GM19043 (cell line): Measurements from ENCODE around the gene CTDP1.

Experiments
- ATAC-seq: cut with Tn5 transposase; IDR thresholded peaks from one replicate; pipeline ENCODE4 v1.9.1; 2021; ENCODE audit warnings: low read depth; ENCODE audit not compliant: unreplicated experiment

Gene CTDP1

DNA sequence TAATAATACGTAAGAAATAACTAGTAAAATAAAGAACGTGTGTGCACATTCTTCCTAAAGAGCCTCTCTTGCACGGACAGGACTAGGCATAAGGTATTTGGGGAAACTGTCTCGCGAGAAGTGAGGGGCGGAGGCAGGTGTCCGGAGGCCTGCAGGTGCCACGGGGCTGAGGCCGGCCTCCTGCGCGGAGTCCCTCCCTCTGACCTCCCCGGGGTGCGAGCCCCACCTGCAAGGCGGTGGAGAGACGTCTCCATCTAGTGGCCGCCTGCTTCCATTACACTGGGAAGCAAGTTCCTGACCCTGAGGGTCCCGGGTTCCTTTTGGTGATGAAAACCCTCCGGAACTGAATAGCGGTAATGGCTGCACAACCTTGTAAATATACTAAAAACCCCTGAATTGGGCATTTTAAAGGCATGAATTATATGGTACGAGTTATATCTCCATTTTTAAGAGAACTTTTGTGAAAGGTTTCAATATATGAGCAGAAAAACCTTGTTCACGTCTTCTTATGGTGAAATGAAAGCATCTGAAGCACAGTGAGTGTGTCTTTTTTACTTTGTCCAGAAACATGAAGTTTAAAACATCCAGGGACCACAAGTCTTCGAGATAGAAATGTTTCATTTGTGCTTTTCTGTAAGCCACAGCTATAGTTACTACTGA lies 35.5 kb upstream of the CTDP1 start:
- ATAC-seq: peak; percentile 91

DNA sequence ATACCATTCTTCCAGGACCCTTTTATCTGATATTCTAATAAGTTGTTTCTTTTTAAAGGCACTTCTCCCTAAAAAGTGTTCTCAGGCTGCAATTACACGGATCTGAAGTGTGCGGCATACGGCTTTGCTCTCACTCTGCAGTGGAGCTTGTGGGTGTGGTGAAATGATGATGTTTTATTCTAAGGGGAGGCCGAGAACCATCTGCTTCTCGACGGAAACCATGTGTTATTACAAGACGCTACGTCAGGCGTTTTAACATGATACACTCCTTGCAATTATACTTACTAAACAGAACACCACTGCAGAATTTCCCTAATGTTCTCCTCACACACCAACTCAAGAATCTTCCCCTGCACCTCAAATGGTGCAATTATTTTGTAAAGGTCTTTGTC lies 34.9 kb upstream of the CTDP1 start:
- ATAC-seq: no peak

DNA sequence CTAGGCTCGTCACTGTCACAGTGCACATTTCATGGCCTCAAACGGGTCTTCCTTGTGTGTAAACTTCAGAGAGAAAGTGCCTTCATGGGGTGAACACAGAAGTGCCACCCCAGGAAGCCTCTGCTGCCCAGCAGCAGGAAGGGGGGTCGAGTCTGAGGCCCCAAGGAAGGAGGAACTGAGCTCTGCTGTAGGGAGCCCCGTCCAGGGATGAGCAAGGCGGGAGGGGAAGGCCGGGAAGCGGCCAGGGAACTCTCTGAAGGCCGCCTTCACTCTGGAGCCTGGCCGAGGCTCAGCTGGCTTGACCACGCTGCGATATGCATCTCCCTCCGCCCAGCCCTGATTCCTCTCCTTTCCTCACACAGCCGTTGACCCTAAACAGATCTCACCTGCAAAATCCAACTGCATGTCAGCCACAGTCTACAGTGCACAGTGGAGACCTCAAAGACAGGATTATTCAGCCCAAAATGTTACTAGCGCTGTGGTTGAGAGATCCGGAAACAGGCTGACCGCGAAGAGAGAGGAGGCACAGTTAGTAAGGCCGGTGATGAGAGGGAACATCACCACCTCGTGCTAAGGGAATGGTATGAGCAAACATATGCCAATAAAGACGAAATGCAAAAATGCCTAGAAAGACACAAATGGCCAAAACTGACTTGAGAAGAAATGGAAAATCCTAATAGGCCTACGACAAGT lies 34.2 kb upstream of the CTDP1 start:
- no peak for ATAC-seq

DNA sequence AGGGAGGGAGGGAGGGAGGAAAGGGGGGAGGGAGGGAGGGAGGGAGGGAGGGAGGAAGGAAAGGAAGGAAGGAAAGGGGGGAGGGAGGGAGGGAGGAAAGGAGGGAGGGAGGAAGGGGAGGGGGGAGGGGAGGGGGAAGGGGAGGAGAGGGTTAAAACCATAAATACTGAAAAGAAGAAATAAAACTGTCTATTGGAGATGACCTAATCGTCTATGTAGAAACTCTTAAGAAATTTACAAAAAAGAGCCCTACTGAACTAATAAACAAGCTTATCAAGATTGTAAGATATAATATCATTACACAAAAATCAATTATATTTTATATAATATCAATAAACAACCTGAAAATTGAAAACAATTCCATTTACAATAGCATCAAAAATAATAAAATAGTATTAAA lies 32.3 kb upstream of the CTDP1 start:
- no peak for ATAC-seq

DNA sequence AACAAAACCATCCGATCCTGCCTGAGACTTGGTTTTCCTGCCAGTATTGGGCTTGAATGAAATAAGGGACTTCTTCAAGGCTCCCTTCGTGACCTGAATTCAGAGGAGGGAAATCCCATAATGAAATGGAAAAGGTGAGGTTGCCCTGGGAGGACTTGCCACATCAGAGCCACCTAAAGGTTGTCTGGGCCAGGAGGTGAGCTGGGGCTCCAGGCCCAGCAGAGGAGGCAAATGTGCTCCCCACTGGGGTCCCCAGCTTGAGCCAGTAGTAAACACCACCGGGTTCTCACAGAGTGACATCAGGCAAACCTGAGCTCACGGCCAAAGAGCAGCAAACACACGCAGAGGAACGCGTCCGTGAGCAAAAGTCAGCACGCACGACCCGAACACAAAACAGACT lies 28.6 kb upstream of the CTDP1 start:
- no peak for ATAC-seq

DNA sequence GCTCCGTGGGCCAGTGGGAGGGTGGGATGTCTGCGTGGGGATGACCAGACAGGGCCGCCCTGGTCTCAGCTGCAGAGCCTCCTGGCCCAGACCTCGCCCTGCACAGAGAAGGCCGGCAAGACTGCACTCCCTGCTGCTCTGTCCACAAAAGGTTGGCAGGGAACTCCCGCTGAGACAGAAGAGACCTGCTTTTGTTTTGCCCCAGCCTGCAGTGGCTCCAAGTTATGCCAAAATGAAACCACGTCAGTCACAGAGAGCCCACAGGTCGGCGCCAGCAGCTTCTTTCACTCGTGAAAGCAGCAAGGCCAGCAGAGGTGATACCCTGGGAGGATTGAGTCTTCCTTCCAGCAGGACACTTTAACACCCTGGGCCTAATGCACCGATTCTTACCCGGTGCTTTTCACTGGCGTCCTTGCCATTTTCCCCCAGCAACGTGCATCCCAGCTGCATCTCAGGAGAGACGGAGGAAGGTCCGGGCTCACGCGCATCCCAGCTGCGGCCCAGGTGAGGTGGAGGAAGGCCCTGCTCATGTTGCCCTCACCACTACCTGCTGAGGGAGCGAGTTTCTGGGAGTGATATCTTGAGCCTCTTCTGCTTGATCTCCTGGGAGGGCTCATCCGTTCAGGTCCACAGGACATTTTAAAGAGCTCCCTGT lies 22.1 kb upstream of the CTDP1 start:
- no peak for ATAC-seq

DNA sequence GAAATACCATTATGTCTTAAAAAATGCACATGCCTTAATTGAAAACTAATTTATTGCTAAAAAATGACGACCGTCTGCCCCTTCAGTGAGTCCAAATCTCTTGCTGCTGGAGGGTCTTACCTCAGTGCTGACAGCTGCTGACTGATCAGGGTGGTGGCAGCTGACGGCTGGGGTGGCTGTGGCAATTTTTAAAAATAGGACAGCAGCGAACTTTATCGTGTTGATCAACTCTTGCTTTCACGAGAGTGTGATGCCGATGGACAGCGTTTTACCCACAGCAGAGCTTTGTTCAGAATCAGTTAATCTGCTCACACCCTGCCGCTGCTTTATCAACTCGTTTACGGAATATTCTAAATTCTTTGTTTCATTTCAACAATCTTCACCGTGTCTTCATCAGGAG lies 21.2 kb upstream of the CTDP1 start:
- no peak for ATAC-seq

DNA sequence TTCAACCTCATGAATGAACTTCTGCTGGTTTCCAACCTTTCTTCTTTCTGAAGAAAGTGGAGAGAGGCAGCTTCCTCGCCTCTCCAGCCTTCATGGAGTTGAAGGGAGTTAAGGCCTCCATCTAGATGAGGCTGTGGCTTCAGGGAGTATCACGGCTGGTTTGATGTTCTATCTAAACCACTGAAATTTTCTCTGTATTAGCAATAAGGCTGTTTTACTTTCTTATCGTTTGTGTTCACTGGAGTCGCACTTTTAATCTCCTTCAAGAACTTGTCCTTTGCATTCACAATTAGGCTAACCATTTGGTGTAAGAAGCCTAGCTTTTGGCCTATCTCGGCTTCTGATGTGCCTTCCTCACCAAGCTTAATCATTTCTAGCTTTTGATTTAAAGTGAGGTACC lies 19.9 kb upstream of the CTDP1 start:
- no peak for ATAC-seq

DNA sequence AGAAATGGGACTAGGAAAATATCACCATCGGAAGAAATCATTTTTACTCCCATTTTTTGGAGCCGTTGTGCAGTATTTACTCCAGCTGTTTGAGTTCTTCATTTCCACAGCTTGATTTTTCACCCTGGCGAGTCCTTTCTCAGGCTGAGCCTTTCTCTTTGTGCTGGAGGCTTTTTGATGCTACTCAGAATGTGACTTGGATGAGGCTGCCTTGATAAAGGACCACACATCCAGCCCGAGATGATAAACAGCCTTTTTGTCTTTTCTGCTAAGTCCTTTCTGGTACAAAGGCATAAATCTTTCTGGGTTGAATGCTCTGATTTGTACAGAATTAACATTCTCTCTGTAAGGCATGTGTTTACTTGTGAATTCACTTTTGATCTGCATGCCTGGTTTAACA lies 17.6 kb upstream of the CTDP1 start:
- no peak for ATAC-seq

DNA sequence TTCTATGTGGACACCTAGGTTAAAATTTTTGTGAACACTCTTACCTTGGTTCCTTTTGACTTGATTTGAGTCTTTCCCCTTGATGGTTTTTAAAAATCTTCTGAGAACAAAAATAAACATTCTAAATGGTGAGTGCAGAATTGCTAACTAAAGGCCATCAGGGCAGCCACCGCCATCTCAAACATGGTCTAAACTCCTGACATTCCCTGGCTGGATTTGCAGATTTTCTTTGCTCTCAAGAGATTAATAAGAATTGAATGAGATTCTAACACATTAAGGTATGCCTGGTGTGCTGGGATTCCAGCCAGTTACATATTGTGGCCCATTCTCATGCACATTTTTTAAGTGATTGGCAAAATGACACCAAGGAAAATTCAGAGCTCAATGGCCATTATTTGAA lies 17.2 kb upstream of the CTDP1 start:
- ATAC-seq: no peak

DNA sequence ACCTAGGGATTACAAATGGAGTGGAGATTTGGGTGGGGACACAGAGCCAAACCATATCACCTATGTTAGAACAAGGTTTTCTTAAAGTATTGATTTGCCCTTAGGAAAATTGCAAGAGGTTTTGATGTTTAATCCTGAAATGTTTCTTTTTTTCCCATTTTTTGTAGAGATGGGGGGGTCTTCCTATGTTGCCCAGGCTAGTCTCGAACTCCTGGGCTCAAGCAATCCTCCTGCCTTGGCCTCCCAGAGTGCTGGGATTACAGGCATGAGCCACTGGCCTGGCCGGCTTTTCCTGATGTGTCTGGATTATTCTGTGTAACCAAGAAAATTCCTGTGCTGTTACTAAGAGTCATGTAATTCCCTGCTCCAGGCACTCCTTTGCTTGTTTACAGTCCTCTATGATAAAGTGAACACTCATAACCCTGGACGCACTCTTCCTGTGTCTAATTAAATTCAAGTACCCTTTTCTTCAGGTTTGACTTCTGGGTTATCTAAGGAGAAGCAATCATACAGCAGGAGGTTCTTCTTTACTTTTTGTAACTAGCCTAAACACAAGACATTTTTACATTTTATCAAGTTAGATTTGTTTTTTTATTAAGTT lies 15.0 kb upstream of the CTDP1 start:
- no peak for ATAC-seq

DNA sequence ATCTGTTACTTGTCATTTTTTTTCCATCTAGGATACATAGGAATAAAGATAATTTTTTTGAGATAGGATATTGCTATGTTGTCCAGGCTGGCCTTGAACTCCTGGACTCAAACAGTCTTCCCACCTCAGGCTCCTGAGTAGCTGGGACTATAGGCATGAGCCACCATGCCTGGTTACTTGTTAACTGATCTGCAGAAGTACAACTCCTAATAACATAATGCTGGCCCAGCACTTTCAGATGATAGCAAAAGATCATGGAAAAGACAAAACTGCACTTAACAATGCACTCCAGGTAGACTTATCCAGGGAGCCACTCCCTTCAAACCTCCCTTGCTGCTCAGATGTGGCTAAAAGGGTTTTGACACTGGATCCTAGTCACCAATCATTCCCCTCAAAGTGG lies 11.4 kb upstream of the CTDP1 start:
- no peak for ATAC-seq

DNA sequence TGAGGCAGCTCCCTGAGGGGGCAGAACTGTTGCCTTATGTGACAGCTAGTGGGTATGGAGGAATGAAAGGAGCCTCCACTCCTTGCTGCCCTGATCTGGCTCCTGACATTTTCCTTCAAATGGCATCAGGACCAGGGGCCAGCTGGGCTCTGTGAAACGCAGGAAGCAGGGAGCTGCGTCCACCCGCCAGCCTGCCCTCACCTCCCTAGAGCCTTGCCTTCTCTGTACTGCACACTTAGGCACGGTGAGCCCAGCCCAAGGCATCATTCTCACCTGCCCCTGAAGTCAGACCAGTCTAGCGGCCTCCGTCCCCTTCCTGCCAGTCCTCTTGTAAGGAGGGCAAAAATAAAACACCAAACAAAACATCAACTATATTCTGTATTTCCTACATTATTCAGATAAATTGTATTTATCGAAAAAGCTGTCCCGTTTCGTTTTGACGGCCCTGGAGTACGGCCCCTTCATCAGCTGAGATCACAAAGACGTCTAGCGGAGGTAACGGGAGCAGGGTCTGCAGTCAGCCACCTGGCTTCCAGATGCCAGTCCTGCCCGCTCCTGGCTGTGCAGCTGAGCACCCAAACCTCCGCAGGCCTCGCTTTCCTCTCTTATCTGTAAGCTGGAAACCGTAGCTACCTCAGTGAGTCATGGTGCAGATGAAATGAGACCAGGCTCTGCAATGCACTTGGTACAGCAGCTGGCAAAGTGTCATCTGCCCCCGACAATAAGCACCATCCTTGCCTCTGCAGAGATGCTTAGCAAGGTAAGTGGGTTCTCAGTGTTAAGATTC lies 6.9 kb upstream of the CTDP1 start:
- ATAC-seq: no peak

DNA sequence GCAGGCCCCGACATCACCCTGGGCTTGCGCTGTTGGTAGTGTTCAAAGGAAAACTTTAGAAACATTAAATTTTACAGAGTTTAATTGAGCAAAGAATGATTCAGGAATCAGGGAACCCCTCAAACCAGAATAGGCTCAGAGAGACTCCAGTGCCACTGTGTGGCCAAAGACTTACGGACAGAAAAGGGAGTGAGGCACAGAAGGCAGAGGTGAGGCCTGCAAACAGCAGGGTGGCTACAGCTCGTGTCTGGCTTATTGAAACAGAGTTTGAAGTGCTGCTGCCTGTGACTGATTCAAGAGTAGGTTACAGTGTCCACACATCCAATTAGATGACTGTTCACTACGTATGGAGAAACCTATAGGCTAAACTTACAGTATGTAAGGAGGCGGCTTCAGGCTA lies 2.4 kb upstream of the CTDP1 start:
- ATAC-seq: no peak

DNA sequence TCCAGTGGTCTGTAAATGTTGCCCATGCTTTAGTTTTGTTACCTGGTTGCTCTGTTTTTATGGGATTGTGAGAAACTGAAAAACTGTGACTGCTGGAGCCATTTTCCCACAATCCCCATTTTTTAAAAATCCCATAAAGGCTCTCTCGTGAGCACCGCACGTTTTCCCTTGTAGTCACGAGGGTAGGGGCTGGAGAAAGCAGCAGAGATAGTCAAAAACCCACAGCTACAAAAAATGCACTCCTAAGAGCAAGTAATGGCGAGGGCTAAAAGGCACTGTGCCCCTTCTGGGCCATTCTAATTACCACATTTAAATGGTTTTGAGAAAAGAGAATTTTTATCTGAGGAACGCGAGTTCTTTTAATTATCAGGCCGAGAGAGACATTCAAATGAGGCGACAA lies 1.8 kb upstream of the CTDP1 start:
- ATAC-seq: no peak

DNA sequence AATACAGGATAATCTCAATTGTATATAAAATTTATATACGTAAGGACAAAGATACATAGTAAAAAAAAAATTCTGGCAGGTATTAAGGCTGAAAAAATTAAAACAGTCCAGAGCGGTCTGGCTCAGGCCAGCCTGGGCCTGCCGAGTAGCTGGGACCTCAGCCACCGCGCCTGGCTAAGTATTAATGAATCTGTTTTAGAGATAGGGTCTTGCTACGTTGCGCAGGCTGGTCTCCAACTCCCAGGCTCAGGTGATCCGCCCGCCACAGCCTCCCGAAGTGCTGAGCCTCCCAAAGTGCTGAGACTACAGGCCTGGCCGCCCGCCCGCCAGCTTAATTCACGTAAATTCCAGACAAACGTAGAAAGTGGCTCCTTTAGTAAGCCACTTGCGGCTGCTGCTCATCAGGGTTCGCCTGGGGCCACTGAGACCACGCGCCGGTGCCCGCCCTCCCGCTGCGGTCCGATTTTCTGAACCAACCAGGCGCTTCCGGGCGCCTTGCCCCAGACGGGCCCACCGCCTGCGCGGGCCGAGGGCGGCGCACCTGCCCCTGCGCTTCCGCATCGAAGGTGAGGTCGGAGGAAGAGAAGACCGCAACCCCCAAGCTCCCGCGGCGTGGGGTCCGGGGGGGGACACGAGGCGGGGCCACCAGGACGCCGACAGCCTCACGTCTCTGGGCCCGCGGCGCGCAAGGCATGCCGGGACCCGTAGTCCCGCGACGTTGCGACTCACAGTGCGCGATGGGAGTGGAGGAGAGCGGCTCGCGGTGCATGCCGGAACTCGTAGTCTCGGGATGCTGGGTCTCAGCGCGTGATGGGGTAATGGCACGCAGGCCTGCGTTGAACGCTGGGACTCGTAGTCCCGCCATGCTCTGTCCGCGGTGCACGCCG lies 695 bp upstream of the CTDP1 start:
- ATAC-seq: peak; percentile 92

DNA sequence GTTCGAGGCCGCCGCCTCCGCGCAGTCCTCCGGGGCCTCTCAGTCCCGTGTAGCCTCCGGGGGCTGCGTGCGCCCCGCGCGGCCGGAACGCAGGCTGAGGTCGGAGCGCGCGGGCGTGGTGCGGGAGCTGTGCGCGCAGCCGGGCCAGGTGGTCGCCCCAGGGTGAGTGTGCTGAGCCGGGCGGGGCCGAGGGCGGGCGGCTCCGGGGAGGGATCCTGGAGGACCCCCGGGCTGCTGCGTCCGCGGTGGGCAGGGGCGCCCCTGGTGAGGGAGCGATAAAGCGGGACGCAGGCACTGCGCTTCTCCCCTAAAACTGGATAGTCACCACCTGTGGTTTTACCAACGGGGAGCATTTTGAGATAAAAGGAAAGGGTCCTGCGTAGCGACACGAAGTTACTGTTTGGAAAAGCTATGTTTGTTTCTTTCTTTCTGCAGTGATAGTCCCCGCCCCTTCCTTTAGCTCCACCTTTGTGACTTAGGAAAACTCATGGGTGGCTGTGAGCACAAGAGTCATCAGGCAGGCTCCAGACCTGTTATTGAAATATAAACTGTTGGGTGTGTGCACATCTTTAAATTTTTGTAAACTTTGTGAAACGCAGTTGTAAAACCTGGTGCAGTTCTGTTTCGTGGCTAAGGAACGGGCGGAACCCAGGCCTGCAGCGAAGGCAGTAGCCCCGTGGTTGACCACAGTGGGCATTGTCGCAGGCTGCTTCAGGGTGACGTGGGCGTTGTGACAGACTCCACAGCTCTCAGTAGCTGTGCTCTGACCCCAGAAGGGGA lies 687 bp downstream of the CTDP1 start:
- no peak for ATAC-seq

DNA sequence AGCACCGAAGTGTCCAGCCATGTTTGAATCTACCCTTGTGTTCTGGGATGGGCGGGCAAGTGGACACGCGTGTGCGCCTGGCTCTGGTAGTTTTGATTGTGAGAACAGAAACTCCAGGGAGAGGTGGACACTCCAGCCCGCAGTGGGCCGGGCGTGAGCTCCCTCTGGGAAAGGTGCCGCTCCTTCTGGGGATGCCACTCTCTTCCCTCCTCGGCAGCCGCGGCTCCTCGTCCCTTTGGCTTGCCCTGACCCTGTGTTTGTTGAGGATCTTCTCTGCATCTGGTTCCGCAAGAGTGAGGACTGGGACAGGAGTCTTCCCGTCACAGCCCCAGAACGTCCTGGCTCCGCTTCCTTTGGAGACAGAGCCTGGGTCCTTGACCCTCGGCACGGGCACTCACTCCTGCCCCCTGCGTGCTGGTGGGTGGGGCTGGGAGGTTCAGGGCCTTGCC lies 1.3 kb downstream of the CTDP1 start:
- no peak for ATAC-seq
